DOHH2 (cell line): ENCODE data around the gene CUBN.

Source experiments
- H3F3A ChIP-seq: fragments of 200-600 bp; sonication (generic), shearing (Covaris generic); 2 replicates; pipeline ENCODE4 v1.6.0; 2016; ENCODE audit warnings: antibody characterized with exemption, mild to moderate bottlenecking; ENCODE audit not compliant: control insufficient read depth, insufficient read depth
- H3K27ac ChIP-seq: fragments of 200-600 bp; sonication (generic); 2 replicates; pipeline ENCODE4 v1.5.1; 2014; ENCODE audit warnings: low read depth, mild to moderate bottlenecking, low read length, moderate library complexity
- H3K27me3 ChIP-seq: fragments of 200-600 bp; sonication (generic); 2 replicates; pipeline ENCODE4 v1.6.1; 2014; ENCODE audit warnings: mild to moderate bottlenecking, low read length, mixed read lengths; ENCODE audit not compliant: control insufficient read depth
- H3K36me3 ChIP-seq: fragments of 200-600 bp; sonication (generic); 2 replicates; pipeline ENCODE4 v1.6.1; 2014; ENCODE audit warnings: mild to moderate bottlenecking, low read length, moderate library complexity, mixed read lengths; ENCODE audit not compliant: control insufficient read depth
- H3K4me1 ChIP-seq: fragments of 200-600 bp; sonication (generic); 2 replicates; pipeline ENCODE4 v1.6.1; 2014; ENCODE audit warnings: mild to moderate bottlenecking, low read length, mixed read lengths; ENCODE audit not compliant: control insufficient read depth
- H3K4me2 ChIP-seq: fragments of 200-600 bp; sonication (generic); 2 replicates; pipeline ENCODE4 v1.6.0; 2014; ENCODE audit warnings: mild to moderate bottlenecking, low read length, moderate library complexity
- H3K4me3 ChIP-seq: fragments of 200-600 bp; sonication (generic); 2 replicates; pipeline ENCODE4 v1.5.1; 2014; ENCODE audit warnings: mild to moderate bottlenecking, low read length, mixed read lengths
- H3K79me2 ChIP-seq: fragments of 200-600 bp; sonication (generic); 2 replicates; pipeline ENCODE4 v1.6.1; 2014; ENCODE audit warnings: mild to moderate bottlenecking, low read length, mixed read lengths; ENCODE audit not compliant: control insufficient read depth
- H3K9me2 ChIP-seq: fragments of 200-600 bp; sonication (generic); replicated peaks from 2 replicates; pipeline ENCODE4 v1.6.1; 2014; ENCODE audit warnings: mild to moderate bottlenecking, low read length, mixed read lengths; ENCODE audit not compliant: control insufficient read depth
- H3K9me3 ChIP-seq: fragments of 200-600 bp; sonication (generic); 2 replicates; pipeline ENCODE4 v1.6.1; 2014; ENCODE audit warnings: antibody characterized with exemption, low read length, mixed read lengths; ENCODE audit not compliant: control insufficient read depth, insufficient read depth
- H4K20me1 ChIP-seq: fragments of 200-600 bp; sonication (generic); 2 replicates; pipeline ENCODE4 v1.6.0; 2014; ENCODE audit warnings: low read depth, mild to moderate bottlenecking, antibody characterized with exemption, low read length, moderate library complexity; ENCODE audit not compliant: control insufficient read depth, insufficient read depth
- CTCF ChIP-seq: fragments of 200-600 bp; sonication (generic); IDR thresholded peaks from one replicate; pipeline ENCODE4 v1.5.1; 2014; ENCODE audit warnings: antibody characterized with exemption, mild to moderate bottlenecking, low read depth, low read length; ENCODE audit not compliant: poor library complexity, severe bottlenecking
- EZH2phosphoT487 ChIP-seq: fragments of 200-600 bp; sonication (generic); IDR thresholded peaks from 2 replicates; pipeline ENCODE4 v1.6.1; 2017; ENCODE audit warnings: borderline replicate concordance, mild to moderate bottlenecking, antibody characterized with exemption, low read length, moderate library complexity, mixed read lengths

Gene CUBN

DNA sequence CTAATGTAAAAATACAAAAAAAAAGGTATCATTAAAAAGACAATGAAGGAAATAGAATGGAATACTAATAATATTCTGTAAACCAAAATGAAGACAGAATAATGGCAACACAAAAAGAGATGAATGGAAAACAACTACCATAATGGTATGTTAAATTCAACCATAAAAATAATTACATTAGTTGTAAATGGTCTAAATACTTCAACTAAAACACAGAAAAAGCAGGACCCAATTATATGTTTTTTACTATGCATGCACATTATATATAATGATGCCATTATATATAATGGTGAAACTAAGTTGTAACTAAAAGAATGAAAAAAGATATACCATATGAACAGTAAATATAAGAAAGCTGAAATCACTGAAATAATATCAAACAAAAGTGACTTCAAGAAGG, 76.5 kb downstream of the CUBN start:
- H3K4me1 ChIP-seq, result no peaks in the 10 kb centered on the region
- H3K36me3 ChIP-seq, result no peaks in the 10 kb centered on the region
- no peak overlapping the region for H3K4me3 ChIP-seq
- TF ChIP-seq CTCF (no peak), EZH2phosphoT487 (no peak)
- no peaks in the 10 kb centered on the region for H3F3A ChIP-seq
- no peaks in the 10 kb centered on the region for H4K20me1 ChIP-seq
- no peaks in the 10 kb centered on the region for H3K9me3 ChIP-seq
- H3K4me2 ChIP-seq, result no peak overlapping the region
- no peaks in the 10 kb centered on the region for H3K9me2 ChIP-seq
- no peaks in the 10 kb centered on the region for H3K27me3 ChIP-seq
- no peak overlapping the region for H3K27ac ChIP-seq
- H3K79me2 ChIP-seq, result no peaks in the 10 kb centered on the region

GRCh38 chr10:17051851-17052250, 77.8 kb downstream of the CUBN start:
- H3K27ac ChIP-seq, result no peak overlapping the region
- no peaks in the 10 kb centered on the region for H3K9me3 ChIP-seq
- H3K4me2 ChIP-seq, result no peak overlapping the region
- no peak for TF ChIP-seq CTCF
- TF ChIP-seq EZH2phosphoT487, result no peak
- H3K79me2 ChIP-seq, result no peaks in the 10 kb centered on the region
- H3K4me1 ChIP-seq, result no peaks in the 10 kb centered on the region
- H3F3A ChIP-seq, result no peaks in the 10 kb centered on the region
- no peaks in the 10 kb centered on the region for H4K20me1 ChIP-seq
- no peak overlapping the region for H3K4me3 ChIP-seq
- no peaks in the 10 kb centered on the region for H3K27me3 ChIP-seq
- H3K36me3 ChIP-seq, result no peaks in the 10 kb centered on the region
- H3K9me2 ChIP-seq, result no peaks in the 10 kb centered on the region

DNA sequence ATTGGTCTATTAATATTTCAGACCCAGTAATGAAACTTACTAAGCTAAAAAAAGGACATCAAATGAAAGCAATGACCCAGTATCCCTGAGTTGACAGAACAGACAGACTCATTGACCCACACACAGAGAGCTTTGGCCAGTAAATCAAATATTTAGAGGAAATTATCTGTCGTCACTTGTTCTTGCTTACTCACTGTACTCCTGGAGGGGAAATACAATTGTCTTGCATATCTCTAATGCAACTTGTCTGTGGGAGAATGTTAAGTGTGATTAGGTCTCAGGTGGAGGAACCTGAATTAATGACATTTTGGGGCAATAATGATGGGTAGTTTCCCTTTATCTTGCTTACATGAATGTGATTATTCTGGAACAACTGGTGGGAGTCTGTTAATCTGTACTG, 80.4 kb downstream of the CUBN start:
- Histone ChIP-seq H3K4me2 (no peak overlapping the region), H3K27me3 (no peaks in the 10 kb centered on the region), H3K4me3 (no peak overlapping the region), H3K9me3 (no peaks in the 10 kb centered on the region), H3F3A (no peaks in the 10 kb centered on the region), H3K27ac (no peak overlapping the region), H3K79me2 (no peaks in the 10 kb centered on the region), H3K4me1 (no peaks in the 10 kb centered on the region), H3K36me3 (no peaks in the 10 kb centered on the region), H3K9me2 (no peaks in the 10 kb centered on the region), H4K20me1 (no peaks in the 10 kb centered on the region)
- TF ChIP-seq CTCF (no peak), EZH2phosphoT487 (no peak)

DNA sequence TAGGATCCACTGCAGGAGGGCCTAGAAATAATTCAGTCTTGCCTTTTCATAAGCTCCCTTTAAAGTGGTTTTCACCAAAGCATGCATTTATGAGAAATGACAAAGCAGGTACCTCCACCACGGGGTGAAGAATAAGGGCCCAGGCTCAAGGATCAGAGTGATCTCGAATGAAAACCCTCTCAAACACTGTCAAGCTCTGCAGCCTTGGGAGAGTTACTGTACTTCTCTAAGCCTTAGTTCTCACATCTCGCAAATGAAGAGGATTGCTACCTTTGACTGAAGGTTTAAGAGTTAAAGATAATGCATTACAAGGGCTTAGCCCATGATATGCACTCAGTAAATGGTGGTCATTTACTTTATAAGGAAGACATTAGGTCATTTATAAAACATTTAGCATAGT, 81.7 kb downstream of the CUBN start:
- no peaks in the 10 kb centered on the region for H3K9me2 ChIP-seq
- no peaks in the 10 kb centered on the region for H3K9me3 ChIP-seq
- no peaks in the 10 kb centered on the region for H3K4me1 ChIP-seq
- no peaks in the 10 kb centered on the region for H3K79me2 ChIP-seq
- H3F3A ChIP-seq, result no peaks in the 10 kb centered on the region
- no peak overlapping the region for H3K27ac ChIP-seq
- H3K27me3 ChIP-seq, result no peaks in the 10 kb centered on the region
- H3K4me3 ChIP-seq, result no peak overlapping the region
- H3K4me2 ChIP-seq, result no peak overlapping the region
- no peaks in the 10 kb centered on the region for H4K20me1 ChIP-seq
- TF ChIP-seq EZH2phosphoT487 (no peak), CTCF (no peak)
- H3K36me3 ChIP-seq, result no peaks in the 10 kb centered on the region
